ENCODE data around the gene TBC1D10A.

- TF ChIP-seq, protein P1, sequence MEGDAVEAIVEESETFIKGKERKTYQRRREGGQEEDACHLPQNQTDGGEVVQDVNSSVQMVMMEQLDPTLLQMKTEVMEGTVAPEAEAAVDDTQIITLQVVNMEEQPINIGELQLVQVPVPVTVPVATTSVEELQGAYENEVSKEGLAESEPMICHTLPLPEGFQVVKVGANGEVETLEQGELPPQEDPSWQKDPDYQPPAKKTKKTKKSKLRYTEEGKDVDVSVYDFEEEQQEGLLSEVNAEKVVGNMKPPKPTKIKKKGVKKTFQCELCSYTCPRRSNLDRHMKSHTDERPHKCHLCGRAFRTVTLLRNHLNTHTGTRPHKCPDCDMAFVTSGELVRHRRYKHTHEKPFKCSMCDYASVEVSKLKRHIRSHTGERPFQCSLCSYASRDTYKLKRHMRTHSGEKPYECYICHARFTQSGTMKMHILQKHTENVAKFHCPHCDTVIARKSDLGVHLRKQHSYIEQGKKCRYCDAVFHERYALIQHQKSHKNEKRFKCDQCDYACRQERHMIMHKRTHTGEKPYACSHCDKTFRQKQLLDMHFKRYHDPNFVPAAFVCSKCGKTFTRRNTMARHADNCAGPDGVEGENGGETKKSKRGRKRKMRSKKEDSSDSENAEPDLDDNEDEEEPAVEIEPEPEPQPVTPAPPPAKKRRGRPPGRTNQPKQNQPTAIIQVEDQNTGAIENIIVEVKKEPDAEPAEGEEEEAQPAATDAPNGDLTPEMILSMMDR (IDR thresholded peaks at IDR 0.05): no peak
- TF ChIP-seq POLR2A (IDR thresholded peaks at IDR 0.05): no peak
- no peak for TF ChIP-seq POLR2AphosphoS5 (IDR thresholded peaks at IDR 0.05; ENCODE audit: insufficient read depth in 1 of 2, low read depth in 1 of 2)
These were observed 40.9 kb downstream of the TBC1D10A start for GRCh38 chr22:30285846-30286200.
